ENCODE measurements around the gene ICA1L. TPM values are rescaled to one million over a fixed set of nuclear protein-coding genes. Genes with fewer than 3 reads are reported as not detected.
A peak's percentile ranks its signal among the peaks of the same experiment; 100 is the strongest.
"Not testable (repeated sequence)": the region's sequence is repeated elsewhere in the genome, so short reads cannot be mapped to it uniquely, and the experiment has no call there.

Gene ICA1L
- total RNA-seq, 3 donors from 2014 or later = 1.6 to 12.7 (median 2.6) TPM

GRCh38 chr2:202813387-202813786, 58.2 kb downstream of the ICA1L start:
- TF ChIP-seq CTCF (IDR thresholded peaks at IDR 0.05) = no peak
- H3K36me3 ChIP-seq (ENCODE audit: low read depth) = no peaks in the 10 kb centered on the region
- H3K9me3 ChIP-seq = peaks cover 5% of the 10 kb centered on the region
- intact Hi-C loops (cut with DNase I, micrococcal nuclease) = no loop called here
- DNase-seq (no peak), ATAC-seq (no peak)
- H3K4me3 ChIP-seq = no peak overlapping the region
- H3K4me1 ChIP-seq (ENCODE audit: low read depth) = no peaks in the 10 kb centered on the region

GRCh38 chr2:202808754-202809153, 62.8 kb downstream of the ICA1L start:
- TF ChIP-seq CTCF (IDR thresholded peaks at IDR 0.05) = no peak
- intact Hi-C loops (cut with DNase I, micrococcal nuclease) = no loop called here

GRCh38 chr2:202807431-202808138, 64.0 kb downstream of the ICA1L start:
- peak; percentile 52 to 54 (median 52) for DNase-seq

More at GRCh38 chr2:202808754-202809153, 62.8 kb downstream of the ICA1L start:
- Histone ChIP-seq H3K36me3 (ENCODE audit: low read depth) (no peaks in the 10 kb centered on the region), H3K4me3 (no peak overlapping the region), H3K9me3 (peaks cover 5% of the 10 kb centered on the region), H3K4me1 (ENCODE audit: low read depth) (no peaks in the 10 kb centered on the region)
- ATAC-seq = no peak
- DNase-seq = no peak

GRCh38 chr2:202805911-202806310, 65.7 kb downstream of the ICA1L start:
- ATAC-seq = peak; percentile 34
- H3K4me1 ChIP-seq (ENCODE audit: low read depth); intact Hi-C loops (cut with DNase I, micrococcal nuclease); H3K4me3 ChIP-seq; DNase-seq; H3K9me3 ChIP-seq; H3K36me3 ChIP-seq (ENCODE audit: low read depth): not testable (repeated sequence)

More at GRCh38 chr2:202807431-202808138, 64.0 kb downstream of the ICA1L start:
- intact Hi-C loops (cut with DNase I, micrococcal nuclease); H3K9me3 ChIP-seq; H3K4me3 ChIP-seq; H3K4me1 ChIP-seq (ENCODE audit: low read depth); H3K36me3 ChIP-seq (ENCODE audit: low read depth): not testable (repeated sequence)
- ATAC-seq = peak; percentile 79

- TF ChIP-seq CTCF (IDR thresholded peaks at IDR 0.05) = no peak
- no peaks in the 10 kb centered on the region for H3K9me3 ChIP-seq
- no peaks in the 10 kb centered on the region for H3K4me1 ChIP-seq (ENCODE audit: low read depth)
- intact Hi-C loops (cut with DNase I, micrococcal nuclease) = no loop called here
- H3K4me3 ChIP-seq = no peak overlapping the region
- no peak for ATAC-seq
- no peaks in the 10 kb centered on the region for H3K36me3 ChIP-seq (ENCODE audit: low read depth)
- no peak for DNase-seq
Observed at GRCh38 chr2:202797944-202798343, 73.6 kb downstream of the ICA1L start.

GRCh38 chr2:202790676-202791075, 80.9 kb downstream of the ICA1L start:
- DNase-seq (no peak), ATAC-seq (no peak)
- intact Hi-C loops (cut with DNase I, micrococcal nuclease) = no loop called here
- H3K36me3 ChIP-seq (ENCODE audit: low read depth) = no peaks in the 10 kb centered on the region
- H3K9me3 ChIP-seq = no peaks in the 10 kb centered on the region
- H3K4me1 ChIP-seq (ENCODE audit: low read depth) = no peaks in the 10 kb centered on the region
- TF ChIP-seq CTCF (IDR thresholded peaks at IDR 0.05) = no peak
- no peak overlapping the region for H3K4me3 ChIP-seq

- ATAC-seq (no peak), DNase-seq (no peak)
- Histone ChIP-seq H3K9me3 (no peaks in the 10 kb centered on the region), H3K4me3 (no peak overlapping the region), H3K36me3 (ENCODE audit: low read depth) (no peaks in the 10 kb centered on the region), H3K4me1 (ENCODE audit: low read depth) (no peaks in the 10 kb centered on the region)
- no peak for TF ChIP-seq CTCF (IDR thresholded peaks at IDR 0.05)
- intact Hi-C loops (cut with DNase I, micrococcal nuclease) = no loop called here
Observed at GRCh38 chr2:202786842-202787241, 84.7 kb downstream of the ICA1L start.
